K562 (cell line): Measurements from ENCODE around the gene CDCP1.

ENCODE experiments used
- CHD1 ChIP-seq: fragments of 200-600 bp; sonication (generic); IDR thresholded peaks from one replicate; pipeline ENCODE4 v1.6.1; 2012; ENCODE audit warnings: mild to moderate bottlenecking, moderate library complexity, low read length, inconsistent platforms
- NFE2 ChIP-seq: IDR thresholded peaks from 2 replicates; pipeline ENCODE4 v1.6.1; 2014; ENCODE audit warnings: antibody characterized with exemption, low read depth
- SMAD1 ChIP-seq: fragments of 150-350 bp; IDR thresholded peaks from 2 replicates; pipeline ENCODE4 v1.6.1; 2014; ENCODE audit warnings: low read length, low read depth; ENCODE audit not compliant: partially characterized antibody
- ZBTB1 ChIP-seq: sonication (generic); formaldehyde crosslinking; IDR thresholded peaks from 2 replicates; pipeline ENCODE4 v1.8.1; 2023; ENCODE audit warnings: missing genetic modification reagents, low read depth, mild to moderate bottlenecking, borderline replicate concordance
- TF ChIP-seq, protein P1 (sequence below): fragments of 450-650 bp; conservative IDR thresholded peaks from 2 replicates; pipeline ENCODE4 v1.6.1; 2016; ENCODE audit warnings: missing genetic modification characterization, low read depth, mild to moderate bottlenecking, missing compliant biosample characterization, moderate library complexity
- TF ChIP-seq, protein P2 (sequence below): sonication (generic); formaldehyde crosslinking; IDR thresholded peaks from 2 replicates; pipeline ENCODE4 v1.8.0; 2023; ENCODE audit warnings: missing genetic modification reagents, mild to moderate bottlenecking, borderline replicate concordance

DNA sequence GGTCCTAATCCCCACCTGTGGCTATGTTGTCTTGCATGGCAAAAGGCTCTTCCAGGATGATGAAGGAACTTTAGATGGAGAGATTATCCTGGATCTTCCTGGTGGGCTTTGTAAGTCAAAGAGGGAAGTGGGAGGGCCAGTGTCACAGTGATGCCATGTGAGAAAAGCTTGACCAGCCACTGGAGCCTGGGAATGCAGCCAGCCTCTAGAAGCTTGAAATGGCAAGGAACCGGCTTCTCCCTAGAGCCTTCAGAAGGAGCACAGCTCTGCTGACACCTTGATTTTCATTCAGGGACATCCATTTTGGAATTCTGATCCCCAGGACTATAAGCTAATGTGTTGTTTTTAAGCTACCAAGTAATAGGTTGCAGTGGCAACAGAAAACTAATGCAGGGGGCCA lies 61.8 kb downstream of the CDCP1 start:
- TF ChIP-seq, protein P1, sequence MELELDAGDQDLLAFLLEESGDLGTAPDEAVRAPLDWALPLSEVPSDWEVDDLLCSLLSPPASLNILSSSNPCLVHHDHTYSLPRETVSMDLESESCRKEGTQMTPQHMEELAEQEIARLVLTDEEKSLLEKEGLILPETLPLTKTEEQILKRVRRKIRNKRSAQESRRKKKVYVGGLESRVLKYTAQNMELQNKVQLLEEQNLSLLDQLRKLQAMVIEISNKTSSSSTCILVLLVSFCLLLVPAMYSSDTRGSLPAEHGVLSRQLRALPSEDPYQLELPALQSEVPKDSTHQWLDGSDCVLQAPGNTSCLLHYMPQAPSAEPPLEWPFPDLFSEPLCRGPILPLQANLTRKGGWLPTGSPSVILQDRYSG (tag), result no peak
- TF ChIP-seq, protein P2, sequence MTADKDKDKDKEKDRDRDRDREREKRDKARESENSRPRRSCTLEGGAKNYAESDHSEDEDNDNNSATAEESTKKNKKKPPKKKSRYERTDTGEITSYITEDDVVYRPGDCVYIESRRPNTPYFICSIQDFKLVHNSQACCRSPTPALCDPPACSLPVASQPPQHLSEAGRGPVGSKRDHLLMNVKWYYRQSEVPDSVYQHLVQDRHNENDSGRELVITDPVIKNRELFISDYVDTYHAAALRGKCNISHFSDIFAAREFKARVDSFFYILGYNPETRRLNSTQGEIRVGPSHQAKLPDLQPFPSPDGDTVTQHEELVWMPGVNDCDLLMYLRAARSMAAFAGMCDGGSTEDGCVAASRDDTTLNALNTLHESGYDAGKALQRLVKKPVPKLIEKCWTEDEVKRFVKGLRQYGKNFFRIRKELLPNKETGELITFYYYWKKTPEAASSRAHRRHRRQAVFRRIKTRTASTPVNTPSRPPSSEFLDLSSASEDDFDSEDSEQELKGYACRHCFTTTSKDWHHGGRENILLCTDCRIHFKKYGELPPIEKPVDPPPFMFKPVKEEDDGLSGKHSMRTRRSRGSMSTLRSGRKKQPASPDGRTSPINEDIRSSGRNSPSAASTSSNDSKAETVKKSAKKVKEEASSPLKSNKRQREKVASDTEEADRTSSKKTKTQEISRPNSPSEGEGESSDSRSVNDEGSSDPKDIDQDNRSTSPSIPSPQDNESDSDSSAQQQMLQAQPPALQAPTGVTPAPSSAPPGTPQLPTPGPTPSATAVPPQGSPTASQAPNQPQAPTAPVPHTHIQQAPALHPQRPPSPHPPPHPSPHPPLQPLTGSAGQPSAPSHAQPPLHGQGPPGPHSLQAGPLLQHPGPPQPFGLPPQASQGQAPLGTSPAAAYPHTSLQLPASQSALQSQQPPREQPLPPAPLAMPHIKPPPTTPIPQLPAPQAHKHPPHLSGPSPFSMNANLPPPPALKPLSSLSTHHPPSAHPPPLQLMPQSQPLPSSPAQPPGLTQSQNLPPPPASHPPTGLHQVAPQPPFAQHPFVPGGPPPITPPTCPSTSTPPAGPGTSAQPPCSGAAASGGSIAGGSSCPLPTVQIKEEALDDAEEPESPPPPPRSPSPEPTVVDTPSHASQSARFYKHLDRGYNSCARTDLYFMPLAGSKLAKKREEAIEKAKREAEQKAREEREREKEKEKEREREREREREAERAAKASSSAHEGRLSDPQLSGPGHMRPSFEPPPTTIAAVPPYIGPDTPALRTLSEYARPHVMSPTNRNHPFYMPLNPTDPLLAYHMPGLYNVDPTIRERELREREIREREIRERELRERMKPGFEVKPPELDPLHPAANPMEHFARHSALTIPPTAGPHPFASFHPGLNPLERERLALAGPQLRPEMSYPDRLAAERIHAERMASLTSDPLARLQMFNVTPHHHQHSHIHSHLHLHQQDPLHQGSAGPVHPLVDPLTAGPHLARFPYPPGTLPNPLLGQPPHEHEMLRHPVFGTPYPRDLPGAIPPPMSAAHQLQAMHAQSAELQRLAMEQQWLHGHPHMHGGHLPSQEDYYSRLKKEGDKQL (CRISPR knock-in tag), result no peak
- TF ChIP-seq CHD1 (no peak), ZBTB1 (CRISPR knock-in tag) (no peak), SMAD1 (no peak), NFE2 (no peak)
